ENCODE results near the gene WNT4. TPM values are rescaled to one million over a fixed set of nuclear protein-coding genes. Genes with fewer than 3 reads are reported as not detected.
A peak's percentile ranks its signal among the peaks of the same experiment; 100 is the strongest.

Gene WNT4
- total RNA-seq, 1 donor from 2014 or later, result 26.4 TPM

DNA sequence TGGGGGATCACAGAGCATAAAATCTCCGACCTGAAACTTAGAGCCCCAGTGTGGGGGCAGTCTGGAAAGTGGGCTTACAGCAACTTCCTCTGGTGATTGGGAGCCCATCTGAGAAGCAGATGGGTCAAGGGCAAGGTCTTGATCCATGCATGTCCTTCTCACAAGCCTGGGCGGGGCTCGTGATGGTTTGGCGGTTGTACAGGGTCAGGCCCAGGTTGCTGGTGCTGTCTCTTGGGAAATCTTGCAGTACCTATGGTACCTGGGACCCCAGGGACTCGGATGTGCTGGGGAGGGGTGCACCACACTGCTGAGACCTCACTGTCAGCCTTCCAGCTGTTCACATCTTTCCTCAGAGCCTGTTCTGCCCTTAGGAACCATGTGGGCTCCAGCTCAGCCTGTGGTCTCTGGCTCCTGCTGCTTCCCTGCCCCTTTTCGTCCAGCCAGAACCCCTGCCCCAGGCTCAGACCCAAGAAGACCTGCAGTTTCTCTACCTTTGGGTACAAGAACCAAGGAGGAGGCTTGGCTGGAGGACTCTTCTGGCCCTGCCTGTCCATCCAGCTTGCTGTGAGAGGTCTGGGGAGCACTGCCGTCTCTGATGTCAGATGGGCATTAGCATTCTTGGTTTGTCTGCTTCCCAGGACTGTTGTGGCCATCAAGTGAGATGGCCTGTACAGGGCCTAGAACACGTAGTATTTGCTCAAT, 24.5 kb downstream of the WNT4 start:
- TF ChIP-seq, protein P1, sequence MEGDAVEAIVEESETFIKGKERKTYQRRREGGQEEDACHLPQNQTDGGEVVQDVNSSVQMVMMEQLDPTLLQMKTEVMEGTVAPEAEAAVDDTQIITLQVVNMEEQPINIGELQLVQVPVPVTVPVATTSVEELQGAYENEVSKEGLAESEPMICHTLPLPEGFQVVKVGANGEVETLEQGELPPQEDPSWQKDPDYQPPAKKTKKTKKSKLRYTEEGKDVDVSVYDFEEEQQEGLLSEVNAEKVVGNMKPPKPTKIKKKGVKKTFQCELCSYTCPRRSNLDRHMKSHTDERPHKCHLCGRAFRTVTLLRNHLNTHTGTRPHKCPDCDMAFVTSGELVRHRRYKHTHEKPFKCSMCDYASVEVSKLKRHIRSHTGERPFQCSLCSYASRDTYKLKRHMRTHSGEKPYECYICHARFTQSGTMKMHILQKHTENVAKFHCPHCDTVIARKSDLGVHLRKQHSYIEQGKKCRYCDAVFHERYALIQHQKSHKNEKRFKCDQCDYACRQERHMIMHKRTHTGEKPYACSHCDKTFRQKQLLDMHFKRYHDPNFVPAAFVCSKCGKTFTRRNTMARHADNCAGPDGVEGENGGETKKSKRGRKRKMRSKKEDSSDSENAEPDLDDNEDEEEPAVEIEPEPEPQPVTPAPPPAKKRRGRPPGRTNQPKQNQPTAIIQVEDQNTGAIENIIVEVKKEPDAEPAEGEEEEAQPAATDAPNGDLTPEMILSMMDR (conservative IDR thresholded peaks at IDR 0.05), result no peak
- H3K4me3 Mint-ChIP-seq, result no peak overlapping the region
- H3K9me3 Mint-ChIP-seq, result no peaks in the 10 kb centered on the region
- DNase-seq (ENCODE audit: extremely low spot score, unreplicated experiment), result no peak
- peaks cover 67% of the 10 kb centered on the region for H3K4me1 Mint-ChIP-seq (ENCODE audit: unreplicated experiment)
- no peaks in the 10 kb centered on the region for H3K27me3 Mint-ChIP-seq
- H3K27ac Mint-ChIP-seq, result peak overlapping the region; percentile 66
- peaks cover 8% of the 10 kb centered on the region for H3K36me3 Mint-ChIP-seq

DNA sequence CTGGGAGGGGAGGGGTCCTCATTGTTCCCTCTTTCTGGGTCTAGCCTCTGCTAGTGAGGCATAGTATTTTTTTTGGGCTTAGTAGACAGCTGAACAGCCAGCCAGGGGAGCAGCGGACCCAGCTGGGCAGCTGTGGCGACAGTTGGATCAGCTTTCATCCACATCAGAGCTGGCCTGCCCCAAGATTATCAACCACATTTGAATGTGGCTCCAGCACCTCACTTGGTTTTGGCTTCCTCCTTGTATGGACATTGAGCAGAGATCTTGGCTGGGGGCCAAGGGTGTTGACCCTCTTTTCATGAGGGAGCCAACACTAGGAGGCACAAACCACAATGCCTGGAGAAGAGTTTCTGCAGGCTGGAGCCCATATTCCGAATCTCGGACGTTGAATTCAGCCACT, 25.0 kb downstream of the WNT4 start:
- H3K27me3 Mint-ChIP-seq, result no peaks in the 10 kb centered on the region
- TF ChIP-seq, protein P1 (conservative IDR thresholded peaks at IDR 0.05), result no peak
- no peak for DNase-seq (ENCODE audit: extremely low spot score, unreplicated experiment)

DNA sequence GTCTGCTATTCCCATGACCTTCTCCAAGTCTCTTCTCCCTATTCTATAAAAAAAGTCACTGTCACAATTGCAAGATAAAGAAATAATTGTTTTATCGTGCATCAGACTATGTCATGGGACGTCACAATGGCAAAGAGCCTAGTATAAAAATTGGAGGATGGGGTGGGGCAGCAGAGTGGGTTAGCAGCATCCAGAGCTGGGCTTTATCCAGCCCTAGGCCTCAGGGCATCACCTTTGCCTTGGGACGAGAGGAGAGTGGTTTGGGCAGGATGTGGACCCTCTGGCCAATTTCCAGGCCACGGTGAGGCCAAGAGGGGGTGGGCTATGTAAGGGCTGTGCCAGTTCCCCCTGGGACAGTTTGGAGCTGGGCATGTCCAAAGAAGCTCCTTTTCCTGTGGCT, 25.7 kb downstream of the WNT4 start:
- Mint-ChIP-seq H3K4me3 (no peak overlapping the region), H3K9me3 (no peaks in the 10 kb centered on the region), H3K27me3 (no peaks in the 10 kb centered on the region), H3K36me3 (peaks cover 16% of the 10 kb centered on the region), H3K27ac (no peak overlapping the region), H3K4me1 (ENCODE audit: unreplicated experiment) (peaks cover 66% of the 10 kb centered on the region)
- no peak for DNase-seq (ENCODE audit: extremely low spot score, unreplicated experiment)
- TF ChIP-seq, protein P1 (conservative IDR thresholded peaks at IDR 0.05), result no peak

More for the DNA sequence above, 25.0 kb downstream of the WNT4 start:
- peaks cover 12% of the 10 kb centered on the region for H3K36me3 Mint-ChIP-seq
- H3K4me3 Mint-ChIP-seq, result no peak overlapping the region
- H3K27ac Mint-ChIP-seq, result no peak overlapping the region
- H3K4me1 Mint-ChIP-seq (ENCODE audit: unreplicated experiment), result peaks cover 66% of the 10 kb centered on the region
- no peaks in the 10 kb centered on the region for H3K9me3 Mint-ChIP-seq

DNA sequence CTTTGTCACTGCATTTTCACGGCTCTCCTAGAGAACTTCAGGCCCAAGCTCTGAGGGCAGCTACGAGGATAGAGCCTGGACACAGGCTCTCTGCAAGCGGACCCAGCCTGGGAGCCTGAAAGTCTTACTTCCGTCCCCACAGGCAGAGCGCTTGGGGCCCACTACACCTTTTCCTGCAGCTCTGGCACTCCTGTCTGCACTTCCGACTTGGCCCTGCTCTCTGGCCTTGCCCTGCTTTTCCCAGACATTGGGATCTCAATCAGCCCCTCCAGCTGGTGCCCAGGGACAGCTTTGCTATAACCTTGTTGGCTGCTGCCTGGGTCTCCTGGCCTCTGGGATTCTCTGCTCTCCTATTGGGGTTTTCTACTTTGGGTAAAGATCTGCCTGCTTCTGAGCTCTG, 27.6 kb downstream of the WNT4 start:
- H3K9me3 Mint-ChIP-seq, result no peaks in the 10 kb centered on the region
- TF ChIP-seq, protein P1 (conservative IDR thresholded peaks at IDR 0.05), result no peak
- H3K27ac Mint-ChIP-seq, result peak overlapping the region; percentile 44
- no peaks in the 10 kb centered on the region for H3K27me3 Mint-ChIP-seq
- no peak for DNase-seq (ENCODE audit: extremely low spot score, unreplicated experiment)
- H3K36me3 Mint-ChIP-seq, result peaks cover 16% of the 10 kb centered on the region
- H3K4me1 Mint-ChIP-seq (ENCODE audit: unreplicated experiment), result peaks cover 58% of the 10 kb centered on the region
- peak overlapping the region; percentile 17 for H3K4me3 Mint-ChIP-seq

DNA sequence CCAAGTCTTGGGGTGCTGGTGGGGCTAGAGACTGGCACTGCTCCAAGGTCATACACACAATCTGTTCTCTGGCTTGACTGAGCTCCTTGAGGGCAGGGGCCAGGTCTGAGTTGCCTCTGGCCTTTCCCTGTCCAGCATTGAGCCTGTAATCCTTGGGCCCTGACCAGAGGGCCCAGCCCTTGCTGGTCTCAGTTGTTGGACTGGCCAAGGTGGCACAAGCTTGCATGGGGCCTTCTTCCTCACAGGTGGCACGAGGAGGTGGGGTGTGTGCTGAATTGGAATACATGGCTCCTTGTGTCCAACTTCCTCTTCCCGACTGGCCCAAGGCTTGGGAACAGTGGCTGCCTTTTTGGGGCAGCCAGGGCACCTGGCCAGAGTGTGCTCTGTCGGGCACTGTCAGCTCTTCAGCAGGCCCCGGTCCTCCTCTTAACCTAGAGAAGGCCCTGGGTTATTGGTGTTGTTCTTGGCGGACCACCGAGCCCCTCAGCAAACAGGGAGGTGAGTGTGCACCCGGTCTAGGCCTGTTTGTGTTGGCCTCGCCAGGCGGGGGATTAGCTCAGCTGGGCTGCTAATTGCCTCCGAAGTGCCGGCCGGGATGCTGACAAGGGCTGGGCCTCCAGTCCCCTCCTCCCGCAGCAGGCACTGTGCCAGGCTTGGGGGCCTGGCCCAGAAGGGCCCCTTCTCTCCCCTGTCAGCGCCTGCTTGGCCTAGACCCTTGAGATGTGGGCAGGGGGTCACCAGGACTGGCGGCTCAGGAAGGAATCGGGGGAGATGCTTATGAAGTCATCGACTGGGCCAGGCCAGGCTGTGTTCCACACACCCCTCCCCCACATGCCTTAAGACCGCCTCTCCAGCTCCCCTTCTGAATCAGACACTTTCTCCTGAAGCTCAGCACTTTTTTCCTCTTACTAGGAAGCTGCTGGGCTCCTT, 28.5 kb downstream of the WNT4 start:
- peaks cover 61% of the 10 kb centered on the region for H3K4me1 Mint-ChIP-seq (ENCODE audit: unreplicated experiment)
- no peak for DNase-seq (ENCODE audit: extremely low spot score, unreplicated experiment)
- peak overlapping the region; percentile 17 for H3K4me3 Mint-ChIP-seq
- peaks cover 13% of the 10 kb centered on the region for H3K36me3 Mint-ChIP-seq
- TF ChIP-seq, protein P1 (conservative IDR thresholded peaks at IDR 0.05), result no peak
- H3K27me3 Mint-ChIP-seq, result no peaks in the 10 kb centered on the region
- no peaks in the 10 kb centered on the region for H3K9me3 Mint-ChIP-seq
- H3K27ac Mint-ChIP-seq, result peak overlapping the region; percentile 33
